GM21737 (cell line): ENCODE results near the gene TRIM31.

Experiments
- ATAC-seq: cut with Tn5 transposase; IDR thresholded peaks from one replicate; pipeline ENCODE4 v1.9.1; 2021; ENCODE audit warnings: mild to moderate bottlenecking, moderate library complexity; ENCODE audit not compliant: unreplicated experiment

Gene TRIM31

DNA sequence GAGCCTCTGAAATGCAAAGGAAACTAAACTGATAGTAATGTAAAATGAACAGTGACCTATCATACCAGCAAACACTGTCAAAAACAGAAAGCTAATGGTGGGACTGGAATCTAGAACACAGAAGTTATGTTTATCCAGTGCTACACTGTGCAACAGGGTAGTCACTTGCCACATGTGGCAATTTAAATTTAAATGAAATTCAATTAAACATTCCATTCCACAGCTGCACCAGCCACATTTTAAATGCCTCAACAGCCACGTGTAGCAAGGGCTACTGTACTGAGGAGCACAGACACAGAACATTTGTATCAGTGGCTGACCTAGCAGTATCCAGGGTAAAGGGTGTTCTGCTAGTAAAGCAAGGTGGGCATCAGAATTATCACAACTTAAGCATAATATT is 57.4 kb downstream of the TRIM31 start:
- no peak for ATAC-seq

DNA sequence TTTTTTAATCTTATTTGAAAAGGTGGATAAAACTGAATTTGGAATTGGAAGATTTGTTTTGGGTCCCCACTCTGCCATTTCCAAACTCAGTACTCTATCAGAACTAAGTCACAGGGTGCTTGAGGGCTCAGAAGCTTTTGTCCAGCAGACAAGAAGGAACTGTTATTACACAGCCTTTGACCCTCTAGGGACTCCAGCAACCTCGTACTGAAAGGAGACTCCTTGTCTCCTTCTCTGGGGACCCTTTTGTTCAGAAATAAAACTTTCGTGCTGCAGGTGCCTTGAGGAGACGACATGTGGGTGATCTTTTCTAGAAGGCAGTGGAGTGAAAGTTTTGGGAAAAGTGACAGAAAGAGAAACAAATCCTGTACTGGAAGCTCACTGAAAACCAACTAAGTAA is 59.2 kb downstream of the TRIM31 start:
- ATAC-seq: no peak
